OCI-LY3 (cell line): ENCODE results near the gene SLC43A1.

ENCODE experiments used
- CTCF ChIP-seq: fragments of 200-600, 300-600 bp; sonication (generic); IDR thresholded peaks from 2 replicates; pipeline ENCODE4 v1.5.1; 2014; ENCODE audit warnings: antibody characterized with exemption, low read length, low read depth
- EZH2phosphoT487 ChIP-seq: fragments of 200-600 bp; shearing (Covaris generic); IDR thresholded peaks from 2 replicates; pipeline ENCODE4 v1.6.1; 2018; ENCODE audit warnings: antibody characterized with exemption, mixed run types, low read depth

DNA sequence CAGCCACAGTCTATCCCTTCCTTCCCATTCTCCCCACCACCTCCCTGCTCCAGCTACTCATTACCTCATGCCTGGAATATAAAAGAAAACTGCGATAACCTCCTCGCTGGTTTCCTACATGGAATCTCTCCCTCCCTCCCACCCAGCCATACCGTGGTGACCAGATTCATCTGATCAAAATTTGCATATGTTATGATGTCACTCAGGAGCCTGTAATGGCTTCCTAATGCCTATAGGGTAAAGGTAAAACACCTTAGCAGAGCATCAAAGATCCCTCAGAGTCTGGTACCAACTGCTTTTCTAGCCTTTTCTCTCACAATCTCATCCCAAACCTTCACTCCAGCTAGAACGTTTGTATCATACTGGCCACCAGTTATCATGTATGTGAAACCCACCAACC, 35.6 kb downstream of the SLC43A1 start:
- TF ChIP-seq CTCF (no peak), EZH2phosphoT487 (no peak)
